ENCODE data around the gene UCN3.

Gene UCN3

GRCh38 chr10:5344746-5345145 lies 20.0 kb upstream of the UCN3 start:
- in situ Hi-C loops (cut with MboI; ENCODE audit: low pct_unique_long_range_greater_than_20kb, low sequenced_read_pairs, unreplicated experiment): no loop called here
- TF ChIP-seq CTCF (IDR thresholded peaks at IDR 0.05; ENCODE audit: extremely low read depth, insufficient read depth, missing control alignments): no peak
- no peak for DNase-seq (ENCODE audit: low spot score)

- in situ Hi-C loops (cut with MboI; ENCODE audit: low pct_unique_long_range_greater_than_20kb, low sequenced_read_pairs, unreplicated experiment): no loop called here
- no peak for DNase-seq (ENCODE audit: low spot score)
- TF ChIP-seq CTCF (IDR thresholded peaks at IDR 0.05; ENCODE audit: extremely low read depth, insufficient read depth, missing control alignments): no peak
Observed at GRCh38 chr10:5346881-5347280, 17.9 kb upstream of the UCN3 start.

- TF ChIP-seq CTCF (IDR thresholded peaks at IDR 0.05; ENCODE audit: extremely low read depth, insufficient read depth, missing control alignments): no peak
- no peak for DNase-seq (ENCODE audit: low spot score)
- in situ Hi-C loops (cut with MboI; ENCODE audit: low pct_unique_long_range_greater_than_20kb, low sequenced_read_pairs, unreplicated experiment): no loop called here
Observed at GRCh38 chr10:5349362-5349761, 15.4 kb upstream of the UCN3 start.

- in situ Hi-C loops (cut with MboI; ENCODE audit: low pct_unique_long_range_greater_than_20kb, low sequenced_read_pairs, unreplicated experiment): no loop called here
- no peak for TF ChIP-seq CTCF (IDR thresholded peaks at IDR 0.05; ENCODE audit: extremely low read depth, insufficient read depth, missing control alignments)
- DNase-seq (ENCODE audit: low spot score): no peak
Observed at GRCh38 chr10:5354068-5354467, 10.7 kb upstream of the UCN3 start.

- in situ Hi-C loops (cut with MboI; ENCODE audit: low pct_unique_long_range_greater_than_20kb, low sequenced_read_pairs, unreplicated experiment): no loop called here
- TF ChIP-seq CTCF (IDR thresholded peaks at IDR 0.05; ENCODE audit: extremely low read depth, insufficient read depth, missing control alignments): no peak
- DNase-seq (ENCODE audit: low spot score): no peak
Observed at GRCh38 chr10:5355594-5356301, 9.0 kb upstream of the UCN3 start.

- no peak for DNase-seq (ENCODE audit: low spot score)
- no peak for TF ChIP-seq CTCF (IDR thresholded peaks at IDR 0.05; ENCODE audit: extremely low read depth, insufficient read depth, missing control alignments)
- in situ Hi-C loops (cut with MboI; ENCODE audit: low pct_unique_long_range_greater_than_20kb, low sequenced_read_pairs, unreplicated experiment): no loop called here
Observed at GRCh38 chr10:5356302-5356763, 8.4 kb upstream of the UCN3 start.

Data from GM13977 (cell line).